GM18951 (cell line): ENCODE measurements around the gene OVAAL.

Source experiments
- POLR2A ChIP-seq: IDR thresholded peaks from 4 replicates; pipeline ENCODE4 v1.6.1; 2011; ENCODE audit warnings: mild to moderate bottlenecking; ENCODE audit not compliant: insufficient read length, insufficient read depth; ENCODE audit errors: extremely low read depth
- in situ Hi-C: fragments of 300-500 bp; cut with MboI; formaldehyde crosslinking; loops from one replicate; pipeline ENCODE4 v1.12.0; 2022; ENCODE audit warnings: low sequenced_read_pairs, mixed read lengths, inconsistent platforms; ENCODE audit not compliant: unreplicated experiment

Gene OVAAL

DNA sequence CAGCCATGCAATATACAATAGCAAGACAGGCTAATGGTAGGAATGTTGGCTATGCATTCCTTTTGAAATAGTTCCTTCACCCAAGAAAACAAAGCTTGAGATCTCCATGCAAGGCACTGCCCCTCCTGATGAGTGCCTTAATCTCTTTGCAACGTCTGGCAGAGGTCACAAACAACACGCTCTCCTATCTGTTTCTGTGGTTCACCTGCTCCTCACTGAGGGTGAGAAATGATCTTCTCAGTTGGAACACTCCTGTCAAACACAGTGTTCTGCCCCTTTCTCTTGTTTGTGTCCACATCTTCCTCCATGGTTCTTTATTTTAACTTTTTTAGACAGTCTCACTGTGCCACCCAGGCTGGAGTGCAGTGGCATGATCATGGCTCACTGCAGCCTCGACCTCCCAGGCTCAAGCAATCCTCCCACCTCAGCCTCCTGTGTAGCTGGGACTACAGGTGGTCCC, 51.8 kb downstream of the OVAAL start:
- in situ Hi-C loops = no loop called here
- no peak for TF ChIP-seq POLR2A

DNA sequence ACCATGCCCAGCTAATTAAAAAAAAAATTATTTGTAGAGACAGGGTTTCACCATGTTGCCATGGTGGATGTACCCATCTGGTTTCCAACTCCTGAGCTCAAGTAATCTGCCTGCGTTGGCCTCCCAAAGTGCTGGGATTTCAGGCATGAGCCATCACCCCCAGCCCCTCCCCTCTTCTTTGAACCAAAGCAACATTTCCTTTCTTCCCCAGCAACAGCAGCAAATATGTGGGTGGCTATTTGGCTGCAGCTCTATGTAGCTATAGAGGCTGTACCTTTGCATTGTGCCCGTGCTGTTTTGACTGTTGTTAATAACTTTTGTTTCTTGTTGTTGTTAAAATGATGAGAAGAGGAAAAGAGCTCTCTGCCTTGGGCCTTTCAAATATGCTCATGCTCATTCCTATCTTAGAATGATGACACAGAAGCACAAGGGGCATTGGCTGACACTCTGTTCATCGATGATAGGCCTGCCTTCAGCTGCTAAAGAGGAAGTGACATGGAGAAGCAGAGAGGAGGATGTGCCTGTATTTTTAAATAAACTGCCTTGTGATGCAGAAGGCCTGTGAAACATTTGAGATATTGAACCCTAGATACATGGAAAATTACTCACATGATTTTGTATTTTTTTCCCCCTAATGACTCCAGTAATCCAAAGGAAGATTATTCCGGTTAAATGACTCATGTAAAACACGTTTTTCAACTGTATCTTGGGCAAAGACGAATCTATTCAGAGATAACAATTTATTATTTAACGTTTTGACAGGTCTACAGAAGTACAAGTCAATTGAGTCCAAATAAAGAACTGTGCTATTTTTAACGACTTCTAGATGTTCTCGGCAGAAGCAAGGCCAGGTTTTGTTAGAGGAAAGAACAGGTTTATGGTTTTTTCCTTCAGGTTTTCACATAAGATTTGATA, 52.5 kb downstream of the OVAAL start:
- TF ChIP-seq POLR2A = no peak
- in situ Hi-C loops = no loop called here

DNA sequence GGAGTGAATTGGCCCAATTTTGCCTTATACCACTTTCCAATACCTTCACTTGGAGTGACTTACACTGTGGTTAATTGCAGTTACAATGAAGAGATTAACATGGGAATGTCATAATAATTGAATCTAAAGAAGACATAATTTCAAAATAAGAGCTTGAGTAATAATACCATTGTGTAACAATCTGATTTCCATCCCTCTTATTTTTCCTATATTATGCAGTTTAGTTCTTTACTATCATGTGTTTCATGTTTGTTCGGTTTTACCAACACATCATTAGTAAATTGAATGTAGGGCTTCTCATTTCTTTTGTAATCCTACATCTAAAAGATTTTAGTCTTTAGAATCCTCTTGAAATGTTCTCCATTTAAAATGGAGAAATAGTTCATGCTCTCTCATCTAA, 53.9 kb downstream of the OVAAL start:
- no peak for TF ChIP-seq POLR2A
- in situ Hi-C loops = no loop called here

DNA sequence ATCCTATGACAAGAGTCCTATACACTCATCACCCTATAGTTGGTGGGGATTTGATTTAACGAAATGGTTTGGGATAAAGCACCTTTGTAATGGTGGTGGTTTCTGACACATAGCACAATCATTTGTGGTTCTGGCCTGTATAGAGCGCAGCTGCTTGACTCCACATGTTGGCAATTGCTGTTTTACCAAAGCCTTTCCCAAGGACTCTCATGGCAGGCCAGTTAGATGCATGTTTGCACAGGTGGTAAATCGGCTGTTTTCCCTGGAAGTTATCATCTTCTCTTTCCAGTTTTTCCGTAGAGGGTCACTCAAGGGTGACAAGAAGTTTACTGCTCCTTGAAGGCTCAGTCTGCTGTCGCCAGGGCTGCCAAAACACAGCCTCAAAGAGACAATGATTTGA, 56.0 kb downstream of the OVAAL start:
- TF ChIP-seq POLR2A = no peak
- in situ Hi-C loops = no loop called here

DNA sequence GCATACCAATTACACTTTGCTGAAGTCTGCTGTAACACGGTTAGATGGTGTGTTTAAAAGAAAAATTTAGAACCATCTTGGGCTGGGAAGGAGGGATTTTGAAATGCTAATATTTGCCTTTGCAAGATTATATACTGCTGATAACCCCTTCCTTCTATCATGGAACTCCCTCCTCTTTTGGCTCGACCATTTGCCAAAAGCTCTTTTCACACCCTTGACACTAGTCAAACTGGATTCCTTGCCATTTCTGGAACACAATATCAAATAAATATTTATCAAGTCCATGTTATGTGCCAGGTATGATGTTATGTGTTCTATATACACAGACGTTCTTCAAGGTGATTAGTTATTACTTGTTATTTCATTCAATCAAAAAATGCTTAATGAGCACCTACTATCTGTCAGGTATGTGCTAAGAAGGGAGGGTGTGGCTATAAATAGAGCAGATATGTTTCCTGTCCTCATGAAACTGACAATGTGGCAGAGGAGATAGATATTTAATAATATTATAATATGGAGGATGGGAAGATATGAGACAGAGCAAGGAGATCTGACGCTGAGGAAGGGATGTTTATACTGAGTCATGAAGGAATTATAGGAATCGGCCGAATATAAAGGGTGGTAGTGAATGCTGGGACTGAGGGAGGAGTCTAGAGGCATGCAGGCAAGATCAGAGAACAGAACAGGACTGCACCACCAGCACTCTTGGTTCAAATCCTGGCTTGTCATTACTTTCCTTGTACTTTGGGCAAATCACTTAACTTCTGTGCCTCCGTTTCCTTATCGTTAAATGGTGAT, 56.9 kb downstream of the OVAAL start:
- in situ Hi-C loops = no loop called here
- TF ChIP-seq POLR2A = no peak
